Dedifferentiated amniotic fluid mesenchymal stem cell (primary cell): Measurements from ENCODE around the gene MAEL.

Experiments used
- DNase-seq: peaks from one replicate; pipeline ENCODE4 v3.0.0-alpha.2; 2016; ENCODE audit errors: extremely low spot score

Gene MAEL

DNA sequence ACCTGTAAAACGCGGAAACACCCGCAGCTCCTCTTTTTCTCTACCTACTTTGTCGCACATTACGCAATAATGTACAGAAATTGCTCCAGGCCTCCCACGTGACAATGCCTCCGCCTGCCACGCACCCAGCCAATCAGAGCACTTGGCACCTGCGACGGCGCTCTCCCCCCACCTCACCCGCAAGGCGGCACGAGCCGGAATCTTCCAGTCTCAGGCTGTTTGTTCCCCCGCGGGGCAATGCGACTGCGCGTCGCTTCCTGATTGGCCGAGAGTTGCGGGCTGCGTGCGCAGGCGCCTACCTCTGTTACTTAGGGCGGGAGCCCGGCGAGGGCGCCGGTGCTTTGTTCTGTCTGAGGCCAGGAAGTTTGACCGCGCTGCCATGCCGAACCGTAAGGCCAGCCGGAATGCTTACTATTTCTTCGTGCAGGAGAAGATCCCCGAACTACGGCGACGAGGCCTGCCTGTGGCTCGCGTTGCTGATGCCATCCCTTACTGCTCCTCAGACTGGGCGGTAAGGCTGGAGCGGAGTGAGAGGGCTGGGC is at the start of gene MAEL:
Gene MAEL (plus strand): TSS at position 307 of the 542 bp plus-strand sequence. CDS start 73 bp downstream, at position 380.
- no peak for DNase-seq

DNA sequence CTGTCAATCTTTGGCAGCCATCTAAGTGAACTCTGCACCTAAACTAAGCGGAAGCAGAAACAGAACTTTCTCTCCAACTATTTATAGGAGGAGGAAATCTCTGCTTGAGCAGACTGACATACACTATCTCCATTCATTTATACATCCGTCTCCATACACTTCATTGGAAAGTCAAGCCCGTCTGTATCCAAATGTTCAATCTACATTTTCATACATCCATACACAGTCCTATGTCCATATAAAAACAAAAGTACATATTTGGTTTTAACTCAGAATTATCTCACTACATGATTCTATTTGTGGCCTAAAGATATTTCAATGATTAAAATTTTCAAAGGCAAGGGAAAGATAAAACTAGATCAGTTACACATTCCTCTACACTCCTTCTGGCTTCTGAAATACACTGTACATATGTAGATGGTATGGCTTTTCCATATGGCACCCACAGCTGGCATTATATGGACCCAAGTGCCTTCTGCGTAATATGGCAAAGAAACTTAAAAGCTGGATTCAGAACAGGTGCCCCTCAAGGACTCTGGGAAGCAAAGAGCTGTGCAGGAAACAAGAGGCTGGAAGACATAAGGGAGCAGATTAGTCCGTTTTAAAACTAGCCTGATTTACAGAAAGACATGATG is 49.2 kb upstream of the MAEL start:
- DNase-seq, result no peak

DNA sequence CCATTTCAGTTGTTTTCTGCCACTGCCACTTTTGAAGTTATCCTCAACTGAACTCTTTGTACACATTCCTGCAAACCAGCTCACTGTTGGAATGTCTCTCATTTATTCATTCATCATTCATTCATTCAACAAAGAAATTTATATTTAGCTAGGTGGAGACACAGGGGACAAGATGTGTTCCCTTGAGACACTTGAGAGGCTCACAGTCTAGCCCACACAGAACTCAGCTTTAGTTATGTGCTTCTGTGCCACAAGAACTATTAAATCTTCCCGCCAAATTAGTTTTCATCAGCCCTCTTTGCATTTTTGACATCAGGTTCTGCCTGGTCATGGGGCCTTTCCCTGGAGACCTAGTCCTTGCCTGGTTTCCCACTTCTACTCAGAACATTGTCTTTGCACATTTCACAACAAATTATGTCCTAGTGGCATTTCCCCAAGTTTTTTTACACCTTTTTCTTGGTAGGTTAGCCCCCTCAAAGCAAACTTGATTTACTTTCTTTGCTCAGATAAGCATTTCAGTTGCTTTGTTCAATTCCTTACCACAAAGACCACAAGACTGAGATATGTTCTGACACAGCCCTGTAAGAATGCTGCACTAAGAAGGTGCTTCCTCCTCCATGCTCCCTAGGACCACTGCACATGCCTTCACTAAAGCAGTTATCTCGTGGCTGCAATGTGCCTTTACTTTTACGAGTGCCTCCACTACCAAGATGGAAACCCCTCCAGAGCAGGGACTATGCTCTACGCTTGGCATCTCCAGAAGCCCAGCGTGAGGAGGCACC is 44.7 kb upstream of the MAEL start:
- no peak for DNase-seq

DNA sequence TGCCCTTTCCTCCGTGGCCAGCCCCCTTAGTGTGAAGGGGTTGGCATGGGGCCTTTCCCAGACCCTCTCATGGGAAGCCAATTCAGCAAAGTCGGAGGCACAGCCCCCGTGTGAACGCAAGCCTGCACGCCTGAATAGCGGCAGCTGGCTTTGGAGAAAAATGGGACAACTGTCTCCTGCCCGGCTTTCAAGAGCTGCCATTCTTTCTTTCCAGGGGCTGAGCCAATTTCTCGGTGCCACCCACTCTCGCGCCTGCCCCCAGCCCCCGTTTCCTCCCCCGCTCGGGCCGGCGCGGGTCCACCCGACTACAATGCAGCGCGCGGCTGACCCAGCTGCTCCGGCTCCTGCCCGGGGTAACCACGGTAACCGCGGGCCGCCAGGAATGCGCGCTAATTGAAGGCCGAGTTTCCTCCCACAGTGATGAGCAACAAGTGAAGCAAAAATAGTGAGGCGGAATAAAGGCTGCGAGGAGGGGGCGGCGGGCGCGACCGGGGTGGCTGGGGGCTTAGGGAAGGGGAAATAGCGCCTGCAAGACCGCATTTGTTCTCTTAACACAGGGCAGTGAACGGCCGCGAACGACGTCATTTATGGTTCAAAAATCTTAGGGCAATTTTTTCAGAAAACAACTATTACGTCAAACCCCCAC is 41.6 kb upstream of the MAEL start:
- DNase-seq, result no peak

DNA sequence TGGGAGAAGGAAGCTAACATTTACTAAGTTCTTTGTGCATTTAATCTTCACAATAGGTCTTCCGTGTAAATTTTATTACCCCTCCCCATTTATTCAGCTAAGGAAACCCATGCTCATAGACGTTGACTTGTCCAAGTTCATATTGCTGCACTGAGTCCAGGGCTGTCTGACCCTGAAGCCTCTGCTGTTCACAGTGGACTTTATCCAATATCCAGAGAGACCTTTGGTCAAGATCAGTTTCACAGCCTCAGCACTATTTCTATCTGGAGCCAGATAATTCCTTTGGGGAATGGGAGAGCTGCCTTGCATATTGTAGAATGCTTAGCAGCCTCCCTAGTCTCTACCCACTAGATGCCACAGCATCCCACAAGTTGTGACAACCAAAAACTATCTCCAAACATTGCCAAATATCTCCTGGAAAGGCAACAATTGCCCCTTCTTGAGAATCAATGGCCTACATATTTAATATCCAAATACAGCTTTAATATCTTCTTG is 40.2 kb upstream of the MAEL start:
- DNase-seq, result no peak

DNA sequence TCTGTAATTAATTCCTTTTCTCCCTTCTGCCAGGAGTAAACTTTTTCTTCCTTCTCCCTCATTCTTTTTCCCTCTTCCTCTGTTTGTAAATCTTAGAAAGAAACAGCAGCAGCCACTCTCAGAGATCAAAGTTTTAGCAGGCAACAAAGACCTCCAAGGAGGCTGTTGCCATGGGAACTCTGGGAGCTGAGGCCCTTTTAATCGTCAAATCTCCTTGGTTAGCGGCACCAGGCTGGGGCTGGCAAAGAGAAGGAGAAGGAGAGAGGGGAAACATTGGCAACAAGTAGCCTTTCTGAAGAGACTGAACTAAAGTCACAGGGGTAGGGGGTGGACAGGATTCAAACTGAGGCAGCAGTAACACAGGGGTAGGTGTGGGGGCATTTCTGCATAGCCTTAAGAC is 38.9 kb upstream of the MAEL start:
- no peak for DNase-seq

DNA sequence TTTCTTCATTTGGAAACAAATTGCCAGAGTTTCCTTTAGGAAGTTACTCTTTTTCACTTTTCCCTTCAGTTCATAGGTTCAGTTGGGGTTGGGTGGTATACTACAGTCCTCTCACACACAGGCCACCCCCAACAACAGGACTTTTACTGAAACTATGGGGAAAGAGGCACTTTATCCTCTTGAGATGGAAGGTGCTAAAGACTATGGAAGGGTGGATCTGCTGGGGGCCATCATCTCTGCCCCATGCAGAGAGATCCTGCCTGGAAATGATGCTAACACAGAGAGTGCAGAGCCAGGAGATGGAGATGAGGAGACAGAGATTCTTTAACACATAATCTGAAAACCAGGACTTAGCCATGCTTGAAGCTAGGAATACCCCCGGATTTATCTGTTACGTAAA is 38.0 kb upstream of the MAEL start:
- no peak for DNase-seq

DNA sequence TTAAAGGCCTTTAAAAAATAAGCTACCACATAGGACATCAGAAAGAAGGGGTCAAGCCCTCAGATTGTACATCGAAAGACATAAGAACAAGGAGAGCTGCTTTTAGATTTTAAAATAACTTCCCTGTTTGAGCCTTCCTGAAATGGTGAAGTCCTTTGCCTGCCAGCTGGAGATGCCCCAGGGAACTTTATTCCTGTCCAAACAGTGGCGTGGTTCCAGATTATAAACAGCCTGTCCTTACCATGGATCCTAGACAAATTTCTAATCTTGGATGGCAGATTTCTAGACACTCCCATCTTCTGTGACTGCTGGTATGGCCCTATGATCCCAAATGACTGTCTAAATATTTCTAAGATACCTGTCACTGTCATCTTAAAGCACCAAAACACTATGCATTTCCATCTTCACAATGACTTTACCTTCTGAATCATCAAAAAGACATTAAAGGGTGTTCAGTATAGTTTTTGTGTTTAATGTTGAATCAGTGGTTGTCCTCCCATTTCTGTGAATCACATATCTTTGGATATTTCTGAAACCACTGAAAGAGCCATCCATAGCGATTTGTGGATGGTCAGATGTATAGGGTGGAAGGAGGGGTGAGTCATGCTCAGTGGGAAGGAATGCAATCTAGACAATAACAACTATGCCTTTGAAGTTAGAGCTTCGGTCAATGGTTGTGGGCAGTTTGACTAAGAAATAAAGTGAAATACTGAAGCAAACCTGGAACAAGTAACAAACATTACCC is 36.9 kb upstream of the MAEL start:
- DNase-seq, result no peak

DNA sequence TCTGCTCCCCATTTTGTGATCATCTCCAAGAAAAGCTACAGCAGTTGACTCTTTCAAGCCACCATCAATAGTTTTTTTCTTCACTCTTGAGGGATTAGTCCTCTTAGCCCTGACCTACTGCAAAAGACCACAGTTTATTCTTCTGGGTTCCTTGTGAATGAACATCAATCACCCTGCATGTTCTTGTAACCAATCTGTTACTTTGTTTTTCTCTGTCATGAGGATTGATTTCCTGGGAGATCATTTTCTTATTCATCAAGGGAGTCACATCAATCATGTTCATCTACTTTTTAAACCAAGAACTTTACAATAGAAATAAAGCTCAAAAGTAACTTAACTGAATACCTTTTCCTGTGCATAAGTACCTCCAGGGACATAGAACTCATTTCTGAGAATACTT is 35.6 kb upstream of the MAEL start:
- DNase-seq, result no peak

DNA sequence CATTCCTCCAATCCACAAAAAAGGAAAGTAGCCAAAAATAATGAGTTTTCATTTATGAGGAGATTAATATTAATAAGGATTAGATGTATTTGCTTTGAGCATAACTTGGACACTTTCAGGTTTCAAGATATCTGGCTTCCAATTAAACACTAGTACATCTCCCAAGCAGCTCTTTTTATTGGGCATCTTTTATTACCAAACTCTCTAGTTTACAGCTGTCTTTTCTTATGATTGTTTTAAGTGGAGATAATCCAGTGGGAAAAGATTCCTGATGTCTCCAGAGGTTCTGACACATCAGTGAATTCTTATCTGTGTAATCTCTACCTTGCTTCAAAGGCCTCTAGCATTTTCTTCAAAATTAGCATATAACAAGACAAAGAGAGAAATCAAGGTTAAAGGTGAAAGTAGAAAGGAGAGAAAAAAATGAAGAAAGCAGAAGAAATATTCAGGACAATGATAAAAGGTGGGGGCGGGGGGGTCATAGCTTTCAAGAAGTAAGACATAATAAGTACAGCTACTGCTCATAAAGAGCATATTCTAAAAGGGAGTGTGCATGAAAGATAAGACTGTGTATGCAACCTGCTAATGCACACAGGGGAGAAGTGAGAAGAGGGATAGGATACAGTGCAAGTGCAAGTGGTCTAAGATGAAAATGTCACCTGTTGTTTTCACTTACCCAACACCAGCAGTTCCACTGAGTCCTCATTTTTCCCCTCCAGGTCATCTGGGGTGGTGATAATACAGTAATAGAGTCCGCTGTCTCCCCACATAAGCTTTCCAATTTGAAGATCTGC is 32.8 kb upstream of the MAEL start:
- DNase-seq, result no peak

DNA sequence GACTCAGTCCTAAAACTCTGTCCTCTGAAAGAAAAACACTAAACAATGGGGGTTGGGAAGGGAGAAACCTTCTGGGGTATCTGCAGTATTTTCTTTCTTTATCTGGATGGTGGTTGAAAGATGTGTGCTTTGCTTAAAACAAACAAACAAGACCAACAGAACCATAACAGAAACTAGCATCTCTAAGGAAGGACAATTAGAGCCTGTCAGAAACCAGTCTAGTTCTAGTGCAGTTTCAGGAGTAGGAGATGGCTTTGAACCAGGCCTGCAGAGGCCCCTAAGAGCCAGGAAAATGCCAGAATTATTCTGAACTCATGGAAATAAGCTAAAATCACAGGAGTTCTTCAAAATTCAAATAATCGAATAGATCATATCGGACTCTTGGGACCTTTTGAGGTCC is 32.2 kb upstream of the MAEL start:
- no peak for DNase-seq

DNA sequence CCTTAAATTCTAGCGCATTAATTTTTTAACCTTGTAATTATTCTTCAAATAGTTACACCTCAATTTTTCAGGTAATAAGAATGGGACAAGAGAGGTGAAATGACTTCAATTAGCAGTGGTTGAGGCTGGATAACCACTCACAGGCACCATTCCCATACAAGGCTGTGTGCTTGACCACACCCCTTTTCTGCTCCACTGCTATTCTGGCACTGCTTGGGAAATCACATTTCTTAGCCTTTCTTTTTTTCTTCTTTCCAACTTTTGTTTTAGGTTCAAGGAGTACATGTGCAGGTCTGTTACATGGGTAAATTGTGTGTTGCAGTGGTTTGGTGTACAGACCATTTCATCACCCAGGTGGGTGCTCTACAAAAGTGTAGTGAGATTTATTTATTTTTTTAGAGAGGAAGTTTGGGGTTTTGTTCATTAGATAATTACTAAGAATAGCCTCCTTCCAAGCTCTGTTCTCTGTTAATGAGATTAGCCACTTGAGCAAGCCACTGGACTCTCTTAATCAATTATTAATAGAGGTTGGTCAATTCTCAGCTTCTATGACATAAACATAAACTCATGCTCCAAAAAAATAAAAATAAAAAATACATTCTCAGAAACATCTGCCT is 28.1 kb upstream of the MAEL start:
- DNase-seq, result no peak

DNA sequence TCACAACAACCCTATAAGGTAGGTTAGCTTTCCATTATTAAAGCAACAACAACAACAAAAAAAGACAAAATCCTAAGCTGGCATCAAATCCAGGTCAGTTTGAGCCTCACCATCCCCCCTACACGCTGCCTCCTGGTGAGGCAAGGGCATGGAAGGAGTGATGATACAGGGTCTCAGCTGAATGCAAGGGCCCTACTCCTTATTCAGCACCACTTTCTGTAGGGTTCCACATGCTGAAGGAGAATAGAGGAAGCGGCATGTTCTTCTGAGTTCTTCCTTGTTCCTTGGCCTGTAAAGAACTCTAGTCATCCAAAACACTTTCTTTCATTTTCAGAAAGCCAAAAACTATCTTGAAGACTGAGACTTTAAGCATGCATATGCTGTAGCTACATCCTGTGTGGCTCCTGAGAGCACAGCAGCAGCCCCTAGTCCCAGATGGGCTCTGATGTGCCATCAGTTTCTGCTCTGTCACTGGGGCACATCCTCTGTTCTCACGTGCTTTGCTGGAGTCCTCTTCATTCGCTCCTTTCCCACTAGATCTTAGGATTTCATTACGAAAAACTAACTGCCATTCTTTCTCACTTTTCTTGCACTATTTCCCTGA is 19.9 kb upstream of the MAEL start:
- no peak for DNase-seq

DNA sequence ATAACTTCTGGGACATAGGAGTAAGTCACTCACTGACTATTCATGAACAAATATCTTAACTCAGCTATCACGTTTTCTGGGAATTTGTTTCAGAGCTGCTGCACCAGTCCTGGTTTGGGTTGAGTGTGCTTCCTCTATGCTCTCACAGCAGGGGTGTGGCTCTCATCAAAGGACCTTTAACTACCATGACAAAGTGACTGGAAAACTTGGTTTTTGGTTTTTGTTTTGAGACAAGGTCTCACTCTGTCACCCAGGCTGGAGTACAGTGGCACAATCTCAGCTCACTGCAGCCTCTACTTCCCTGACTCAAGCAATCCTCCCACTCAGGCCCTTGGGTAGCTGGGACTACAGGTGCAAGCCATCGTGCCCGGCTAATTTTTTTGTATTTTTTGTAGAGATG is 17.8 kb upstream of the MAEL start:
- DNase-seq, result no peak

DNA sequence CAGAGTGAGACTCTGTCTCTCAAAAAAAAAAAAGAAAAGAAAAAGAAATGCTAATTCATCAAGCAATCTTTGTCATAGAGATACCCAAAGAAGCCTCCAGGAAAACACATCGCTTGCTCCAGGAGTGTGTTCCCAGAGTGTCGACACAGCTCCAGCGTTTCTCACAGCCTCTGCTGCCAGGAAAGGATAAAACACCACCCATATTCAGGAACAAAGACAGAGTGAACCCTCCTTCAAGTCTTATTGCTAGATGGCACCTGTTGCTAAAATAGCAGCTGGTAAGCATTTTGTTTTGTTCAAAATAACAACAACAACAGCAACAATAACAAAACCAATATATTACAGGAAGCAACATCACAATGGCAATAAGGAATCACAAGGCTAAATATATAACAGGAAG is 16.9 kb upstream of the MAEL start:
- DNase-seq, result no peak

DNA sequence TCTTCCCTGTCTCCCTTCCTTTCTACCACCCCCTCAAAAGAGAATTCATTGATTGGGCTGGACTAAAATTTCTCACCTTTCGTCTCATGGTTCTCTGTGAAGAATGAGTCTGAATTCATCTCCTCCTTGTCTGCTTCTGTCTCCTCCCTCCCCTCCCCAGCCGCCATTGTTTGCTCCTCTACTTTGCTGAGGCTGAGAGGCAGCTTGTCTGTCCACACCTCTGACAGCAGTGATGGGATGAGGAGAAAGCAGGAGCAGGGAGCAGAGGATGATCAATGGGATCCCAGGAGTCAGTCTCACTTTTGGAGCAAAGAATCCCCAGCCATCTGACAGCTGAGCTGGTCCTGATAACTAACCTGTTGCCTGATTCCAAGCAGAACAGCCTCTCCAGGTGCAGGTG is 16.3 kb upstream of the MAEL start:
- no peak for DNase-seq

DNA sequence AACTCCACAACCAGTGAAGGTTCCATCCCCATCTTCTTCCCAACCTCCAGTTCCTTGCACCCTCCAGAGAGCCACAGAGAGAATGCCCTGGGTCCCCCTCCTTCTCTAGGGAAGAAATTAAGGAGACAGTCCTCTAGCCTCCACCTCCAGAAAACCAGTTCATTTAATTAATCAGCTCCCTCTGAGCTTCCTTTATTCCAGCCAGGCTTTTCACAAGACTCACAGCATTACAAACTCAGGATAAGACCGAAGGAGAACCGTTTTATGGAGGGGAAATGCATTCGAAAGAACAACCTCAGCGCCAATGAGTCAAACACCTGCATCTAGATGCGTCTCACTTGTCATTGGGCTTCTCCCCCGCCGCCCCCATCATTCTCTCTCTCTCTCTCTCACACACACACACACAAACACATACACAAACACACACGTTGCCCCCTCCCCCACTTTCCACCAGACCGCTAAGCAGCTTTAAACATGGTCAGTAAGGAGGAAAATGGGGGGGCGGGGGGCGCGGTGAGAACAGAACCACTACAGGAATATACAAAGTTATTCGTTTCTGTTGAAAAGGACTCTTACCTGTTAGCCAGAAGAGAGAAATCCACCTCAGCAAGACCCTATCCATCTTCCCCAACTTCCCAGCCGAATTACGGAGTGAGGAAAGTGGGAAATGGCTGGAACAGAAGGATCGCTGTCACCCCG is 14.3 kb upstream of the MAEL start:
- DNase-seq, result no peak

DNA sequence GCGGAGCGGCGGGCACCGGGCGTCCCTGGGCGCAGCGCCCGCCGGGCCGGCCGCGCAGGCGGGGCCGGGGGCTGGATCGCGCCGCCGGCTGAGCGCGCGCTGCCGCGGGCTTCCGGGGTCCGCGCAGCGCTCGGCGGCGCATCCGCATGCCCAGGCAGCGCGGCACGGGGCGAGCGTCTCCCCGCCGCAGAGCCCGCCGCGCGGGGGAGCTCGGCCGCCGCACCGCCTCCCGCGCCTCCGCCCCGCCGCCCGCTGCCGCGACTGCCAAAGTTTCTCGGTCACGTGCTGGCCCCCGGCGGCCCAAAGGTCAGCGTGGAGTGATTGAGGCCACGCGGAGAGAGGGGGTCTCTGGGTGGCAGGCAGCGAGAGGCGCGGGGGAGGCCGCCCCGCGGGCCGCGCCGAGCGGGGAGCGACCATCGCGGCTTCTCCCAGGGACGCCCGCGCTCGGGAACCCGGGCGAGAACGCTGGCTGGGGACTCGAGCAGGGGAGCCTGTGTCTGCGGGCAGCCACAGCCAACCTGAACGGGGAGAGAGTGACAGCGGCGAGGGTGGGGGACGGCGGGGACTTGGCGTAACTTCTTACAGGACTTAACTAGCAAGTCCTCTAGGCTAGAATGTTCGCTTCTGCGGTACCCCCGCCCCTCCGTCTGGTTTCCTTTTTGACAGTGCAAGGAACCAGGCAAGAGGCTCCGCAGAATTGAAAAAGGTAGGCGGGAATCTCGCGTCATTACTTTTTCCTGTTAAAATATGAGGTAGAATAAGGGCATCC is 13.5 kb upstream of the MAEL start, which contains the start of gene ILDR2:
Gene ILDR2 (minus strand): TSS at position 180 of the 769 bp plus-strand sequence. CDS start 272 bp downstream, outside the sequence.
- DNase-seq, result no peak

DNA sequence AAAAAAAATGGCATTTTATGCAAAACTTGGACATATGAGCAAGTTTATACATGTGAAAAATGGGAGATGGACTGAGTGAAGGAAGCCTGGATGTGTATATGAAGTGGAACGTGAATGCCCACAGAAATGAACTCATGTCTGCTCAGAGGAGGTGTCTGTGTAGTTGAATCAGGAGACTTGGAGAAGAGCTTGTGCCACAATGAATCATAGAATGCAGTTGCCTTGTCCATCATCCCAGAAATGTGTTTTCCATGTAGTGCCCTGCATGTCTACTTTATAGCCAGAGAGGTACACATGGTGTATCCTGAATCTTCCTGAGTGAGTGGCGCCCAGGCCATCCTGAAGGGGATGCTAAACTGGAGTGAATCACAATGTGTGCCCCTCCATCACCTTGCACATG is 11.1 kb upstream of the MAEL start:
- no peak for DNase-seq
